ENCODE data around the gene WWTR1. TPM values are rescaled to one million over a fixed set of nuclear protein-coding genes. Genes with fewer than 3 reads are reported as not detected.

WWTR1 gene
- 0.76 and 1.1 TPM in 2 replicates for total RNA-seq

GRCh38 chr3:149657926-149658743 is at the start of gene WWTR1:
WWTR1 (minus strand) TSS chr3:149658025; CDS start chr3:149657306, 719 bp downstream.
- intact Hi-C loops (cut with micrococcal nuclease) = loop anchor here (1.0 to 5.0 kb wide), 5 partner anchors 45 to 155 kb away; partner anchors contain the start of genes COMMD2 and RNF13

GRCh38 chr3:149706905-149707304 is 49.1 kb upstream of the WWTR1 start:
- intact Hi-C loops (cut with micrococcal nuclease) = no loop called here

GRCh38 chr3:149705416-149705815 is 47.6 kb upstream of the WWTR1 start:
- intact Hi-C loops (cut with micrococcal nuclease) = no loop called here

GRCh38 chr3:149703466-149703865 is 45.6 kb upstream of the WWTR1 start:
- intact Hi-C loops (cut with micrococcal nuclease) = loop anchor here (1.0 to 5.0 kb wide), 4 partner anchors 13 to 131 kb away; partner anchors contain the start of genes COMMD2 and WWTR1

GRCh38 chr3:149702691-149703441 is 45.0 kb upstream of the WWTR1 start:
- intact Hi-C loops (cut with micrococcal nuclease) = loop anchor here (1.0 to 5.0 kb wide), 4 partner anchors 14 to 131 kb away; partner anchors contain the start of genes COMMD2 and WWTR1

- intact Hi-C loops (cut with micrococcal nuclease) = loop anchor here (2.0 to 5.0 kb wide), 3 partner anchors 15 to 130 kb away; partner anchors contain the start of gene WWTR1
Measured at GRCh38 chr3:149701977-149702350, 44.1 kb upstream of the WWTR1 start.

- intact Hi-C loops (cut with micrococcal nuclease) = loop anchor here (5.0 kb wide), 1 partner anchor 129 kb away; no protein-coding TSS in a partner anchor
Measured at GRCh38 chr3:149701206-149701976, 43.6 kb upstream of the WWTR1 start.

- intact Hi-C loops (cut with micrococcal nuclease) = no loop called here
Measured at GRCh38 chr3:149688122-149688757, 30.4 kb upstream of the WWTR1 start.

- intact Hi-C loops (cut with micrococcal nuclease) = no loop called here
Measured at GRCh38 chr3:149686996-149687395, 29.2 kb upstream of the WWTR1 start.

- intact Hi-C loops (cut with micrococcal nuclease) = no loop called here
Measured at GRCh38 chr3:149678351-149678950, 20.6 kb upstream of the WWTR1 start.

GRCh38 chr3:149673393-149673792 is 15.6 kb upstream of the WWTR1 start:
- intact Hi-C loops (cut with micrococcal nuclease) = no loop called here

GRCh38 chr3:149670742-149671492 is 13.1 kb upstream of the WWTR1 start:
- intact Hi-C loops (cut with micrococcal nuclease) = no loop called here

GRCh38 chr3:149667576-149667975 is 9.8 kb upstream of the WWTR1 start:
- intact Hi-C loops (cut with micrococcal nuclease) = no loop called here

- intact Hi-C loops (cut with micrococcal nuclease) = no loop called here
Measured at GRCh38 chr3:149663966-149664365, 6.1 kb upstream of the WWTR1 start.

GRCh38 chr3:149662240-149662887 is 4.5 kb upstream of the WWTR1 start:
- intact Hi-C loops (cut with micrococcal nuclease) = no loop called here

GRCh38 chr3:149660462-149660861 is 2.6 kb upstream of the WWTR1 start:
- intact Hi-C loops (cut with micrococcal nuclease) = no loop called here

GRCh38 chr3:149658744-149659497 is 1.1 kb upstream of the WWTR1 start:
- intact Hi-C loops (cut with micrococcal nuclease) = loop anchor here (1.0 to 5.0 kb wide), 4 partner anchors 44 to 93 kb away; partner anchors contain the start of gene COMMD2

- intact Hi-C loops (cut with micrococcal nuclease) = loop anchor here (1.0 to 5.0 kb wide), 2 partner anchors 60 to 156 kb away; partner anchors contain the start of gene RNF13
Measured at GRCh38 chr3:149657321-149657925, 402 bp downstream of the WWTR1 start.
